GM18867 (cell line): Measurements from ENCODE around the gene CALML4.

Experiments used
- ATAC-seq: cut with Tn5 transposase; IDR thresholded peaks from one replicate; pipeline ENCODE4 v1.9.1; 2021; ENCODE audit warnings: mild to moderate bottlenecking, moderate library complexity; ENCODE audit not compliant: unreplicated experiment

Gene CALML4

DNA sequence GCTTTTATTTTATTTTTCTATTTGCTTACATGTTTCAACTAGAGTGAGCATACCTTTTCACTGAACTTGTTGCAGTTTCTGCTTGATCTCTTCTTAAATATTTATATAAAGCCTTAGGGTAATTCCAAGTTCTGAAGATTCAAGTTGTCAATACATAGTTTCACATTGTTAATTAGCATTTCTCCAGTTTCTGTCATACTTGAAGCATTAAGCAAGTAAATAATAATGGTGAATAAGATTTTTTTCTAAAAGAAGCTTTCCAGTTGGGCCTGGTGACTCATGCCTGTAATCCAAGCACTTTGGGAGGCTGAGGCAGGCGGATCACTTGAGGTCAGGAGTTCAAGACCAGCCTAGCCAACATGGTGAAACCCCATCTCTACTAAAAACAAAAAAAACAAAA is 53.9 kb downstream of the CALML4 start:
- ATAC-seq, result no peak

DNA sequence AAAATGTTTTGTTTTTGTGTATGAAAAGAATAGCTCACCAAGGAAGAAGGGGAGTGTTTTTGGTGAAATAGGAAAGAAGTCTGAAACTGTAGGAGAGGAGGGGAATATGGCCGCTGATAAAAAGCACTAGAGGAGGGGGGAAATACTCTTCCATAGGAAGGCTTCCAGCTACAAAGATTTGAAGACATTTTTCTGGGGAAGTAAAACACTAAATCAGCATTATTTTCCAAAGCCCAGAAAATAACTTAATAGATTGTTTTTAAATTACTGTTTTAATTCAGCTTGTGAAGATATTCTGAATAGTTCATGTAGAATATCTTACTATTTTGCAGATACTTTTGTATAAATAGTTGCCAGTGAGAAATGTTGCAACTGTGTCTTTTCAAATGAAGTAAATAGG is 54.9 kb downstream of the CALML4 start:
- ATAC-seq, result no peak

DNA sequence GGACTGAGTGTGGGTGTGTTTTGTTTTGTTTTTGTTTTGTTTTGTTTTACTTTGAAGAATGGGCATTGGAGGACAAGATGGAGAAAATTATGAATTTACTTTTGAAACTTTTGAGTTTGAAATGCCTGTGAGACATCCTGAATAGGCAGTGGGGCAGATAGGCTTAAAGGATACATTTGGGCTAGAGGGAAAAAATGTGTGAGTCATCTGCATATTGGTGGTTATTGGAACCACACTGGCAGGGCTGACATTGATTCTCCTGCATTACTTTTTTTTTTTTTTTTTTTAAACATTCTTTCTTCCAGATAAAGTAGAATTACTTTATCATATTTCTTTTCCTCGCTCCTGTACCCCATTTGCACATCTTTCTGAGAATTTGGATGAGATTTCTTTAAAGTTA is 56.1 kb downstream of the CALML4 start:
- ATAC-seq, result no peak

DNA sequence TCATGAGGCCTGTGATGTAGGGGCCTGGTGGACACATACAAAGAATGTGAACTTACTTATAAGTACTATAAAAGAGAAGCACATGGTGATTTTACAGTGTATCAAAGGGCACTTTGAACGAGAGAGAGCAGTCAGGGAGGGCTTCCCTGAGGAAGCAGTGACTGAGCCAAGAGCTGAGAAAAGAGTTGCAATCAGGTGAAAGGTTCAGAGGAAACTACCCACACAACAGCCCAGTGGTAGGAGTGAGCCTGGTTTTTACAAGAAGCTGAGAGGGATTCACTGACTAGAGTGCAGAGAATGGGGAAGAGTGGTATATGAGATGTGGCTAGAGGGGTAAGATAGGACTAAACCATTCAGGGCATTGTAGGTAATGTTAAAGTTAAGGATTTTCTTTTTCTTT is 57.1 kb downstream of the CALML4 start:
- ATAC-seq, result no peak

DNA sequence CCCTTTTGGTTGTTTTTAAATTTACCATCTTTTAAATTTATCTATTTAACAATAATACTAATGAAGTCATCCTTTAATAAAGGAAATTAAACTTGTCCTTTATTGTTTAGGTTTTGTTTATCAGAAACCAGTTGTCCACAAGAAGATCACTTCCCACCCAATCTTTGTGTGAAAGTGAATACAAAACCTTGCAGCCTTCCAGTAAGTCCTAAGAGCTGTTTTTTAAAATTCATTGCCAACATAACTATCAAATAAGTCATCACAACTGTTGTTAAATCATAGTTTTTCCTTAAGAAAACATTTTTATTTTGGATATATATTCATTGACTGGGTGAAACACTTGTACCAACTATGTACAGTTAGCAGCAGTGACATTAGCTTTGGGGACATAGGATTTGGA is 59.4 kb downstream of the CALML4 start:
- no peak for ATAC-seq

DNA sequence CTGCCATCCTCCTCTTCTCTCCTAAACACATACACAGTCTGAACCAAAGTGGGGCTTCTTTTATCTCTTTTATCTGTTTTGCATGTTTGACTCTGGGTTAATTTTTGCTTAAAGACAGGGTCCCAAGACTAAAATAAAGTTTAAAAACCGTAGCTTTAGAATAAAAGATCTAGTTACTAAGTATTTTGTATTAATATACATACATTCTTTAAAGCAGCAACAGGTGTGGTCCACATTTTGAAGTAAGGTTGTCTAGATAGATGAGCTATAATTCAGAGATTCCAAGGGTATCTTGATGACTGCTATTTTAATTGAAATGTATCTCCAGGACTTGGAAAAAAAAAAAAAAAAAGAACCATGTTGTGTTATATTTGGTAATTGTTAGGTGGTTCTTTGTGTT is 61.3 kb downstream of the CALML4 start:
- ATAC-seq, result no peak

DNA sequence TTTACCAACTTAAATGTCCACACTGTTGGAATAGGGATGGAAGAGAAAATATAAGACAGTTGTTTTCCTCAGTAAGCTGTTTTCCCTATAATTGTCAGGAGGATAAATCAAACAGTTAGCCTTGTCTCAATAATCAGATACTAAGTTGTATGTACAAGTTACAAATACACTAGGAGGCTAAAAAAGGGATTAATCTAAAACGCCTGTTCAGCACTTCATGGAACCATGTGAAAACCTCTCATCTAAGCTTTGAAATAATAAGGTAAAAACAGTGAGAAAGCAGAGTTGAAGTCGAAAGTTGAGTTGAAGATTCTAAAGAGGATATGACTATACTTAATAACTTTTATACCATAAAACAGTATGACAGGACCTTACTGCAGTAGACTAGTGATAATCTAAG is 62.0 kb downstream of the CALML4 start:
- ATAC-seq, result no peak
